ENCODE data around the gene ZBTB42. TPM values are rescaled to one million over a fixed set of nuclear protein-coding genes. Genes with fewer than 3 reads are reported as not detected.

Gene ZBTB42
- total RNA-seq, 1 experiment from 2014 or later = 1.0 TPM

GRCh38 chr14:104766863-104767633, 33.9 kb upstream of the ZBTB42 start:
- DNase-seq (ENCODE audit: unreplicated experiment) = no peak
- ChIA-PET CTCF (interaction anchor here (0.5 to 4.7 kb wide), 9 partner anchors 15 to 596 kb away, joined by 3 to 47 read pairs (median 4); partner anchors contain the start of gene SIVA1), POLR2A (interaction anchor here (0.7 to 1.2 kb wide), 2 partner anchors 9 to 18 kb away, joined by 4 read pairs; no protein-coding TSS in a partner anchor)
- BruUV-seq (replicated peaks) = no TSS peak
- Mint-ChIP-seq H3K27me3 (ENCODE audit: insufficient read depth, unreplicated experiment) (no peaks in the 10 kb centered on the region), H3K4me3 (ENCODE audit: unreplicated experiment) (no peak overlapping the region), H3K36me3 (ENCODE audit: insufficient read depth, unreplicated experiment) (peaks cover 21% of the 10 kb centered on the region), H3K27ac (ENCODE audit: low read depth, unreplicated experiment) (no peak overlapping the region), H3K4me1 (ENCODE audit: insufficient read depth, unreplicated experiment) (no peaks in the 10 kb centered on the region), H3K9me3 (ENCODE audit: unreplicated experiment) (peaks cover 11% of the 10 kb centered on the region)
- no peak for TF ChIP-seq CTCF (IDR thresholded peaks at IDR 0.05; ENCODE audit: unreplicated experiment)
- intact Hi-C loops (cut with micrococcal nuclease) = no loop called here

- H3K4me1 Mint-ChIP-seq (ENCODE audit: insufficient read depth, unreplicated experiment) = no peaks in the 10 kb centered on the region
- H3K27me3 Mint-ChIP-seq (ENCODE audit: insufficient read depth, unreplicated experiment) = no peaks in the 10 kb centered on the region
- BruUV-seq (replicated peaks) = no TSS peak
- no peak overlapping the region for H3K4me3 Mint-ChIP-seq (ENCODE audit: unreplicated experiment)
- ChIA-PET CTCF (interaction anchor here (0.6 to 4.7 kb wide), 6 partner anchors 16 to 59 kb away, joined by 3 to 47 read pairs (median 12); partner anchors contain the start of gene SIVA1), POLR2A (no interaction called here)
- H3K36me3 Mint-ChIP-seq (ENCODE audit: insufficient read depth, unreplicated experiment) = peaks cover 21% of the 10 kb centered on the region
- H3K27ac Mint-ChIP-seq (ENCODE audit: low read depth, unreplicated experiment) = no peak overlapping the region
- DNase-seq (ENCODE audit: unreplicated experiment) = no peak
- intact Hi-C loops (cut with micrococcal nuclease) = no loop called here
- no peak for TF ChIP-seq CTCF (IDR thresholded peaks at IDR 0.05; ENCODE audit: unreplicated experiment)
- peaks cover 11% of the 10 kb centered on the region for H3K9me3 Mint-ChIP-seq (ENCODE audit: unreplicated experiment)
These were observed 33.3 kb upstream of the ZBTB42 start for GRCh38 chr14:104767634-104767918.

GRCh38 chr14:104768437-104769323, 32.2 kb upstream of the ZBTB42 start:
- no TSS peak for BruUV-seq (replicated peaks)
- Mint-ChIP-seq H3K27me3 (ENCODE audit: insufficient read depth, unreplicated experiment) (no peaks in the 10 kb centered on the region), H3K9me3 (ENCODE audit: unreplicated experiment) (peaks cover 11% of the 10 kb centered on the region), H3K4me1 (ENCODE audit: insufficient read depth, unreplicated experiment) (no peaks in the 10 kb centered on the region), H3K4me3 (ENCODE audit: unreplicated experiment) (no peak overlapping the region), H3K27ac (ENCODE audit: low read depth, unreplicated experiment) (no peak overlapping the region), H3K36me3 (ENCODE audit: insufficient read depth, unreplicated experiment) (peaks cover 21% of the 10 kb centered on the region)
- intact Hi-C loops (cut with micrococcal nuclease) = loop anchor here (1.0 kb wide), 2 partner anchors 52 to 58 kb away; no protein-coding TSS in a partner anchor
- ChIA-PET POLR2A (interaction anchor here (0.6 to 1.3 kb wide), 9 partner anchors 15 to 713 kb away, joined by 3 to 6 read pairs (median 3); partner anchors contain the start of gene SIVA1), CTCF (interaction anchor here (0.5 to 4.7 kb wide), 24 partner anchors 10 to 1664 kb away, joined by 3 to 47 read pairs (median 4); partner anchors contain the start of gene SIVA1)
- DNase-seq (ENCODE audit: unreplicated experiment) = peak; percentile 77
- TF ChIP-seq CTCF (IDR thresholded peaks at IDR 0.05; ENCODE audit: unreplicated experiment) = peak; percentile 96

Data from MCF 10A (cell line).